ENCODE results near the gene SCTR. TPM values are rescaled to one million over a fixed set of nuclear protein-coding genes. Genes with fewer than 3 reads are reported as not detected.

SCTR gene
- total and polyA plus RNA-seq, 2 of the 8 experiments (the other 6 are each of a cell fraction or from before 2014, with no cell fraction given): 0.15 TPM; not detected in 1

GRCh38 chr2:119397196-119397595 is 127.1 kb downstream of the SCTR start:
- Histone ChIP-seq H3K9me3 (ENCODE audit: insufficient read depth in 2 of 2, low read depth in 1 of 2, low read length in 1 of 2) (no peaks in the 10 kb centered on the region), H3K23me2 (ENCODE audit: low read depth, low read length) (no peaks in the 10 kb centered on the region), H4K8ac (ENCODE audit: extremely low read depth, insufficient read depth, low read length) (no peak overlapping the region; the same call in 1 of the 2 replicates), H4K5ac (ENCODE audit: insufficient read length, low read depth, low read length) (no peak overlapping the region), H2BK12ac (ENCODE audit: low read depth, low read length) (no peak overlapping the region), H4K91ac (replicated peaks; ENCODE audit: insufficient read length, low read length) (no peak overlapping the region), H3K4me1 (replicated peaks in 1 of 4; ENCODE audit: control insufficient read depth in 3 of 4, insufficient read depth in 4 of 4, low read length in 3 of 4) (no peaks in the 10 kb centered on the region; a peak in 1 of 7 replicates), H2BK120ac (replicated peaks; ENCODE audit: low read depth, low read length) (no peak overlapping the region), H2BK15ac (ENCODE audit: low read length) (no peak overlapping the region), H4K20me1 (replicated peaks in 1 of 2; ENCODE audit: control insufficient read depth in 1 of 2, insufficient read depth in 2 of 2, low read length in 2 of 2) (no peaks in the 10 kb centered on the region), H2AK5ac (ENCODE audit: low read depth, low read length) (no peak overlapping the region), H3K27ac (ENCODE audit: low read depth, low read length) (no peak overlapping the region), H2BK5ac (ENCODE audit: low read depth, low read length) (no peak overlapping the region), H3K9ac (replicated peaks in 1 of 4; ENCODE audit: extremely low read depth in 1 of 4, low read depth in 3 of 4, low read length in 3 of 4) (no peak overlapping the region), H3K27me3 (replicated peaks in 1 of 4; ENCODE audit: control insufficient read depth in 3 of 4, extremely low read depth in 1 of 4, insufficient read depth in 3 of 4, low read length in 3 of 4) (no peaks in the 10 kb centered on the region), H2AFZ (ENCODE audit: low read length) (no peak overlapping the region), H3K4me3 (ENCODE audit: extremely low read depth in 1 of 4, insufficient read depth in 2 of 4, low read depth in 3 of 4, low read length in 4 of 4) (no peak overlapping the region), H3K56ac (replicated peaks; ENCODE audit: insufficient read length, low read depth, low read length) (no peak overlapping the region), H3K36me3 (ENCODE audit: control insufficient read depth in 2 of 4, insufficient read depth in 4 of 4, low read length in 3 of 4) (no peaks in the 10 kb centered on the region), H3K18ac (ENCODE audit: extremely low read depth, low read length) (0 out of 2 replicates have a peak overlapping the region, but pooled peaks have one; percentile 1), H3K4me2 (ENCODE audit: insufficient read depth in 1 of 2, low read depth in 2 of 2, low read length in 2 of 2) (no peak overlapping the region), H3K23ac (ENCODE audit: insufficient read length) (no peak overlapping the region), H3K4ac (replicated peaks; ENCODE audit: insufficient read length, low read depth, low read length) (no peak overlapping the region), H3K79me2 (ENCODE audit: control insufficient read depth in 1 of 2, insufficient read depth in 2 of 2, low read length in 2 of 2) (no peaks in the 10 kb centered on the region), H3K14ac (ENCODE audit: insufficient read length) (no peak overlapping the region), H2BK20ac (ENCODE audit: low read length) (no peak overlapping the region), H3K79me1 (ENCODE audit: low read depth, low read length) (no peaks in the 10 kb centered on the region)
- TF ChIP-seq TEAD4 (IDR thresholded peaks at IDR 0.05; ENCODE audit: low read depth, low read length): no peak
- no peak for TF ChIP-seq TAF1 (IDR thresholded peaks at IDR 0.05; ENCODE audit: low read depth, low read length)
- no peak for TF ChIP-seq GTF2F1 (IDR thresholded peaks at IDR 0.05; ENCODE audit: borderline replicate concordance, low read depth, low read length)
- TF ChIP-seq CTBP2 (IDR thresholded peaks at IDR 0.05; ENCODE audit: borderline replicate concordance, insufficient read depth, insufficient read length, low read length): no peak
- TF ChIP-seq YY1 (IDR thresholded peaks at IDR 0.05; ENCODE audit: low read depth, low read length): no peak
- no peak for TF ChIP-seq CHD1 (IDR thresholded peaks at IDR 0.05; ENCODE audit: low read depth, low read length)
- TF ChIP-seq BRCA1 (IDR thresholded peaks at IDR 0.05; ENCODE audit: low read depth, low read length): no peak
- no peak for TF ChIP-seq ATF3 (IDR thresholded peaks at IDR 0.05; ENCODE audit: insufficient read depth, low read depth, low read length)
- TF ChIP-seq PHF8 (conservative IDR thresholded peaks at IDR 0.05; ENCODE audit: low read depth, low read length): no peak
- TF ChIP-seq CBX5 (IDR thresholded peaks at IDR 0.05; ENCODE audit: low read depth, low read length): no peak
- TF ChIP-seq SRF (IDR thresholded peaks at IDR 0.05; ENCODE audit: low read depth, low read length): no peak
- no peak for TF ChIP-seq EGR1 (IDR thresholded peaks at IDR 0.05; ENCODE audit: borderline replicate concordance, low read depth, low read length)
- TF ChIP-seq EP300 (IDR thresholded peaks at IDR 0.05; ENCODE audit: borderline replicate concordance in 1 of 2, low read depth in 2 of 2, low read length in 2 of 2): no peak
- no peak for TF ChIP-seq SUZ12 (IDR thresholded peaks at IDR 0.05; ENCODE audit: low read length)
- TF ChIP-seq SIRT6 (IDR thresholded peaks at IDR 0.05; ENCODE audit: low read length): no peak
- FAIRE-seq (no peak), DNase-seq (ENCODE audit: low read depth in 1 of 2, low spot score in 2 of 2) (no peak)
- CTCF ChIA-PET (ENCODE audit: partially characterized antibody): interaction anchor here (0.5 to 21.3 kb wide), 3 partner anchors 14 to 79 kb away, joined by 3 to 411 read pairs (median 4); no protein-coding TSS in a partner anchor
- POLR2A ChIA-PET (ENCODE audit: partially characterized antibody): no interaction called here
- WGBS, 2 experiments (ENCODE audit: extremely low coverage in 1 of 2, insufficient coverage in 1 of 2, insufficient read length in 1 of 2, insufficient replicate concordance in 2 of 2, low coverage in 1 of 2, low lambda C conversion rate in 2 of 2, missing lambda C conversion rate in 1 of 2): 80% methylated on average over 6 of the region's 6 CpGs; no CpG with 5 or more reads in 1 of the 2 experiments

All from H1 (cell line).